Fibroblast of the aortic adventitia (primary cell): Measurements from ENCODE around the gene CDC42BPG. TPM values are rescaled to one million over a fixed set of nuclear protein-coding genes. Genes with fewer than 3 reads are reported as not detected.

Experiments used
- DNase-seq: peaks from one replicate; pipeline ENCODE4 v3.0.0-alpha.2; 2010; ENCODE audit warnings: low read depth
- H3K4me3 ChIP-seq: 2 replicates; pipeline ENCODE4 v1.5.1; 2011; ENCODE audit warnings: low read depth, mild to moderate bottlenecking, control low read depth, low read length, moderate library complexity
- total RNA-seq: library from RNA; depleted of rRNA; stranded (reverse); fragments of >200 nt; gene quantifications from 2 replicates; pipeline ENCODE4 v1.2.3, GENCODE V29; 2012; ENCODE audit warnings: low replicate concordance
- TF ChIP-seq, protein P1 (sequence below): IDR thresholded peaks from 2 replicates; pipeline ENCODE4 v1.5.1; 2011; ENCODE audit warnings: mild to moderate bottlenecking, low read length, control low read depth, inconsistent platforms; ENCODE audit not compliant: insufficient read depth

The CDC42BPG gene
- total RNA-seq, 1 donor = 0.09 TPM

DNA sequence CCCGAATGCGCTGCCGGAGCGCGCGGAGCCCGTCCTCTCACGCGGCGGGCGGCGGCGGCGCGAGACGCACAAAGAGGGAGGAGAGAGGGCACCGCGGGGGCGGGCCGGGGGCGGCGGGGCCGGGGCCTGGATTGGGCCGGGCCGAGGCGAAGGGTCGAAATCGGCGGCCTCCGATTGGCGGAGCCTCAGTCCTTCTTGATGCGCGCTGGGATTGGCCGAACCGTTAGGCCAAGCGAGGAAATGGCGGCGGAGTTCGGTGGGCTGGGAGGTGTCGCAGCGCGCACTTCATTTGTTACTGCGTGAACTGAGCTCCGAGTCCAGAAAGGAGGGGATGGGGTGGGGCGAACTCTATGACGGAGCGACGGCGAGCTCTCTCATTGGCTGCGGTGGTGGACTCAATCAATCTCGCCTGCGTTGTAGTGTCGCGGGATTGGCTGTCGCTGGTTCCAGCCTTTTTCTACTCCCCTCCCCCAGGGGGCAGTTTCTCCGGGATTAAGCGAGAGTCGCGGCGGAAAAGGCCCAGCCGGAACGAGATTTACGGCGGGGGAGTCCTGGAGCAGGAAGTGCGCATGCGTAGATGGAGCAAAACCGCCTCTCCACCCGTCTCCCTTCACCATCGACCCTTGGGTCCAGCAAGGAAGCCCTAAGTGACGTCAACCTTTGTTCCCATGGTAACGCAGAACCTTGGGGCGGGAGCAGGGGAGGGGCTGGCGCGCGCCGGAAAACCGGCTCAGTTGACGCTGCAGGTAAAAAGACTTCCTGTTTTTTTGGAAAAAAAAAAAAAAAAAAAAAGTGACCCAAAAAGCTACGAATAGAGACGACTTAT lies 65.8 kb downstream of the CDC42BPG start, which contains the start of gene SF1:
Gene SF1, minus strand, starts transcription at position 70 of the 826 bp plus-strand sequence. CDS start 150 bp downstream, outside the sequence.
- TF ChIP-seq, protein P1, sequence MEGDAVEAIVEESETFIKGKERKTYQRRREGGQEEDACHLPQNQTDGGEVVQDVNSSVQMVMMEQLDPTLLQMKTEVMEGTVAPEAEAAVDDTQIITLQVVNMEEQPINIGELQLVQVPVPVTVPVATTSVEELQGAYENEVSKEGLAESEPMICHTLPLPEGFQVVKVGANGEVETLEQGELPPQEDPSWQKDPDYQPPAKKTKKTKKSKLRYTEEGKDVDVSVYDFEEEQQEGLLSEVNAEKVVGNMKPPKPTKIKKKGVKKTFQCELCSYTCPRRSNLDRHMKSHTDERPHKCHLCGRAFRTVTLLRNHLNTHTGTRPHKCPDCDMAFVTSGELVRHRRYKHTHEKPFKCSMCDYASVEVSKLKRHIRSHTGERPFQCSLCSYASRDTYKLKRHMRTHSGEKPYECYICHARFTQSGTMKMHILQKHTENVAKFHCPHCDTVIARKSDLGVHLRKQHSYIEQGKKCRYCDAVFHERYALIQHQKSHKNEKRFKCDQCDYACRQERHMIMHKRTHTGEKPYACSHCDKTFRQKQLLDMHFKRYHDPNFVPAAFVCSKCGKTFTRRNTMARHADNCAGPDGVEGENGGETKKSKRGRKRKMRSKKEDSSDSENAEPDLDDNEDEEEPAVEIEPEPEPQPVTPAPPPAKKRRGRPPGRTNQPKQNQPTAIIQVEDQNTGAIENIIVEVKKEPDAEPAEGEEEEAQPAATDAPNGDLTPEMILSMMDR = no peak
- H3K4me3 ChIP-seq = peak within 1 kb of the TSS; percentile 97
- peak; percentile 100 for DNase-seq

DNA sequence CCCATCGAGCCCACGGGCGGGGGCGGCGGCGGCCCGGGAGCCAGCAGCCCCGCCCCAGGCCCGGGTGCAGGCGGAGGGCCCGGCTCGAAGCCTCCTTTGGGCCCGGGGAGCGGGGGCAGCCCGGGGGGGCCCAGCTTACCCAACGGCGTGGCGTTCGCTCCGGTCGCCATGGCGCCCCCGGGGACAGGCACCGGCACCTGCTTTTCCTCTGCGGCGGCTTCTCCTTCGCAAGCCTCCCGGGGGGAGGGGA lies 66.3 kb downstream of the CDC42BPG start:
- TF ChIP-seq, protein P1 = no peak
- no peak for DNase-seq
- H3K4me3 ChIP-seq = peak overlapping the region; percentile 97

DNA sequence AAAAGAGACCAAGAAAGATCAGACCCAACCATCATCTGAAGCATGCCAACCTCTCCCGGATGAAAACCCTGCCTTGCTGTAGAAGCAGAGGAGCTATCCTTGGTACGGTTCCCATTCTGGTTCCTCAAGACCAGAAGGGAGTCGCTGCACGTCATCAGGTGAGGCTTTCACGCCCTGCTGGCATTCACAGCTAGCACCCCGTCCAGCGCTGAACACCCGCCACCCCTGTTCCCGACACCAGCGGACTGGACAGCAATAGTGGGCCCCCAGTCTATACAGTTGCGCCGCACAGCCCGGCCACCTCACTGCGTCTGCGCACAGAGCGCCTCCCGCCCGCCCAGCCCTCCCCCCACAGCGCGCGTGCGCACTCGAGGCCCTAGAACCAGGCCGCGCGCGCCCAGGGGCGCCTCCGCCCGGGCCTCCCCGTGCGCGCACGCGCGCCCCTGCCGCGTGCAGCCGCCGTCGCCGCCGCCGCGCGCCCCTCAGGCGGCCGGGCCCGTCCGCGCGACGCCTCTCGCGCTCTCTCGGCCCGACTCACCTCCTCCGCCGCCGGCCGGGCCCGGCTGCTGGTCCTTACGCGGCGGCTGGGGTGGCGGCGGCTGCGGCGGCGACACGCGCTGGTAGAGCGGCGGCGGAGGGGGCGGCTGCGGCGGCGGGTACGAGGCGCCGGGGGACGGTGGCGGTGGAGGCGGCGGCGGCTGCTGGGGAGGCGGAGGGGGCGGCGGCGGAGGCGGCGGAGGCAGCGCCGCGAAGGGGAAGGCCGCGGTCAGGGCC lies 66.8 kb downstream of the CDC42BPG start:
- DNase-seq = peak; percentile 79
- H3K4me3 ChIP-seq = peak overlapping the region; percentile 97
- TF ChIP-seq, protein P1 = no peak

DNA sequence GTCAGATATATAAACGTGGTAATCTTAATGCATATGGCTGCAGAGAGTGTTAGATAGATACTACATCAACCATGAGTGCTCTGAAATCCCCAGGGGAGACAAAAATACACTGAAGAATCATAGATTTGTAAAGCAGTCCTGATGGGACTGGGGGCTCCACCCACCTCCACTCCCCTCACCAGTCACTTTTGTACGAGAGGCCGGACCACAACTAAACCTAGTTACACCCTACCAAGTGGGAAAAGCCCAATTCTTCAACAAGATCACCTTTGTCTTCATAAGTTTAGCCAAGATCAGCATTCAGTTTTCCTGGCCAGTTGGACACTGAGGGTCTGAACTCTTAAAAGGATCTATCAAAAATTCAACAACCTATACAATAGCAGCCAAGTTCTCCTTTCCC lies 67.6 kb downstream of the CDC42BPG start:
- no peak for DNase-seq
- H3K4me3 ChIP-seq = peak overlapping the region; percentile 97
- TF ChIP-seq, protein P1 = no peak

DNA sequence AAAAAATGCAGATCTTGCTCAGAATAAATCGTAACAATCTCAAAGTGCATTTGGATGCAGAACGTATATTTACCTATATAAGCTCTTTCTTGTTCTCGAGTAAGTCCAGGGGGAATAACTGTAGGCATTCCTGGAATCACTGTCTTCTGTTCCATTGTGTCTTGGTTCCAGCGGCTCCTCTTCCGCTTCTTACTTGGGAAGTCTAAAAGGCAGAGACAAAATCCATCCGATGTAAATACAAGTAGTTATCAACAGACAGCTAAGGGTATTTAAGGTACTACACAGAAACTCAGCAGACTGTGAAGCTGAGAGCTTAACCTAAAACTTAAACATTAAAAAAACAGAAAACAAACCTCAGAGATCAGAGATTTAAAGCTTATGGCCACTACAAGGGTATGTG lies 68.0 kb downstream of the CDC42BPG start:
- DNase-seq = no peak
- TF ChIP-seq, protein P1 = no peak

DNA sequence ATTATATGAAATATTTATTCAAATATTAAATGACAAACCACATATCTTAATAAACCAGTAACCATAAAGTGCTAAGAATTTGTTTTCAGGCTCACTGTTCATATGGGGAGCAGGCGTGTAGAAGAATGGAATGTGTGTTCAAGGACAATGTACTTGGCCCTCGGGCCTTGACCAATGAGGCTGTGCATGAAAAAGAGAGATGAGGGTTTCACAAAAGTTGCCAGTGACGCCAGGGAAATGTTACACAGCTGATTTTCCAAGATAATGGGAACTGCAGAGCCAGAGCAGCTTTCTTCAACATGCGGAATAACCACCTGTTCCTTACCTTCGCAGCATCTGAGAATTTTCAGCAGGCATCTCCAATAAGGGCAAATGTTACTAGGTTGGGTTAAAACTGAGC lies 70.3 kb downstream of the CDC42BPG start:
- DNase-seq = no peak
- TF ChIP-seq, protein P1 = no peak
- no peak overlapping the region for H3K4me3 ChIP-seq

More for the DNA sequence above, 68.0 kb downstream of the CDC42BPG start:
- H3K4me3 ChIP-seq = peak overlapping the region; percentile 97

Other genes with a start within 250 kb of the CDC42BPG start
- gene NRXN2, start 121.5 kb downstream of the CDC42BPG start, total RNA-seq = 3.3 and 3.4 TPM in 2 replicates
- gene RASGRP2, start 100.5 kb downstream of the CDC42BPG start, total RNA-seq = 0.25 TPM in 1 of 2 replicates, not detected in the other
- gene PYGM, start 84.7 kb downstream of the CDC42BPG start, total RNA-seq = 0.63 and 1.7 TPM in 2 replicates
- gene SF1, start 66.1 kb downstream of the CDC42BPG start, total RNA-seq = 150 and 183 TPM in 2 replicates
- gene MAP4K2, start 41.4 kb downstream of the CDC42BPG start, total RNA-seq = 9.6 and 11.4 TPM in 2 replicates
- gene MEN1, start 34.1 kb downstream of the CDC42BPG start, total RNA-seq = 6.2 and 15.9 TPM in 2 replicates
- gene EHD1, start 34.0 kb upstream of the CDC42BPG start, total RNA-seq = 68.1 and 113 TPM in 2 replicates
- gene ATG2A, start 72.6 kb upstream of the CDC42BPG start, total RNA-seq = 18.2 and 18.8 TPM in 2 replicates
- gene PPP2R5B, start 80.0 kb upstream of the CDC42BPG start, total RNA-seq = 7.9 and 9.3 TPM in 2 replicates
- gene GPHA2, start 91.2 kb upstream of the CDC42BPG start, total RNA-seq = not detected in 2 replicates
- gene MAJIN, start 127.5 kb upstream of the CDC42BPG start, total RNA-seq = not detected in 2 replicates
- gene BATF2, start 152.3 kb upstream of the CDC42BPG start, total RNA-seq = 0.25 and 0.45 TPM in 2 replicates
- gene ARL2, start 169.5 kb upstream of the CDC42BPG start, total RNA-seq = 14.9 and 97.9 TPM in 2 replicates
- 11.1 and 17.4 TPM in 2 replicates for gene SNX15, start 182.8 kb upstream of the CDC42BPG start, total RNA-seq
- 13.0 and 19.1 TPM in 2 replicates for gene SAC3D1, start 196.6 kb upstream of the CDC42BPG start, total RNA-seq
- gene NAALADL1, start 213.9 kb upstream of the CDC42BPG start, total RNA-seq = 9.7 and 11.5 TPM in 2 replicates
- gene CDCA5, start 239.4 kb upstream of the CDC42BPG start, total RNA-seq = 2.5 and 19.3 TPM in 2 replicates
- 9.6 and 42.5 TPM in 2 replicates for gene ZFPL1, start 239.6 kb upstream of the CDC42BPG start, total RNA-seq